ENCODE data around the gene IQGAP2. TPM values are rescaled to one million over a fixed set of nuclear protein-coding genes. Genes with fewer than 3 reads are reported as not detected.

The IQGAP2 gene
- polyA plus RNA-seq, 3 donors, result 57.9 to 69.7 (median 68.2) TPM

DNA sequence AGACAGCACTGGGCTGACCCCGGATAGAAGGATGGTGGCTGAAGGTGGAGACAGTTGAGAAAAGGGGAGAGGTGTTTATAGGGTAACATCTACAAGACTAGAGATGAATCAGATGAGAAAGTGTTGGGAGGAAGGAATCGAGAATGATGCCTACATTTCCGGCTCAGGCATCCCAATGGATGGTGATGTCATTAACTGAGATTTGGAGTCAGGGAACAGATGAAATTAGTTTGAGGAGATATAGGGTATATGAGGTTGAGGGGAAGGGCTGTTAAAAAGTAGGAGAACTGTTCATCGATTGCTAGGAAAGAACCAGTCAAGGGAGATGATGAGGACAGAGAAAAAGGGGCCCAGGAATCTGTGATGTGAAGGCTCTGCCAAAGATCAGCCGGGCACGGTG is 24.7 kb upstream of the IQGAP2 start:
- DNase-seq (ENCODE audit: extremely low read depth in 1 of 11, low read depth in 9 of 11, low spot score in 4 of 11), result no peak

- no peak for DNase-seq (ENCODE audit: extremely low read depth in 1 of 11, low read depth in 9 of 11, low spot score in 4 of 11)
Observed at GRCh38 chr5:76379316-76379715, 23.8 kb upstream of the IQGAP2 start.

- DNase-seq (ENCODE audit: extremely low read depth in 1 of 11, low read depth in 9 of 11, low spot score in 4 of 11), result no peak
Observed at GRCh38 chr5:76379855-76380254, 23.2 kb upstream of the IQGAP2 start.

GRCh38 chr5:76380346-76381066 is 22.6 kb upstream of the IQGAP2 start:
- no peak for DNase-seq (ENCODE audit: extremely low read depth in 1 of 11, low read depth in 9 of 11, low spot score in 4 of 11)

DNA sequence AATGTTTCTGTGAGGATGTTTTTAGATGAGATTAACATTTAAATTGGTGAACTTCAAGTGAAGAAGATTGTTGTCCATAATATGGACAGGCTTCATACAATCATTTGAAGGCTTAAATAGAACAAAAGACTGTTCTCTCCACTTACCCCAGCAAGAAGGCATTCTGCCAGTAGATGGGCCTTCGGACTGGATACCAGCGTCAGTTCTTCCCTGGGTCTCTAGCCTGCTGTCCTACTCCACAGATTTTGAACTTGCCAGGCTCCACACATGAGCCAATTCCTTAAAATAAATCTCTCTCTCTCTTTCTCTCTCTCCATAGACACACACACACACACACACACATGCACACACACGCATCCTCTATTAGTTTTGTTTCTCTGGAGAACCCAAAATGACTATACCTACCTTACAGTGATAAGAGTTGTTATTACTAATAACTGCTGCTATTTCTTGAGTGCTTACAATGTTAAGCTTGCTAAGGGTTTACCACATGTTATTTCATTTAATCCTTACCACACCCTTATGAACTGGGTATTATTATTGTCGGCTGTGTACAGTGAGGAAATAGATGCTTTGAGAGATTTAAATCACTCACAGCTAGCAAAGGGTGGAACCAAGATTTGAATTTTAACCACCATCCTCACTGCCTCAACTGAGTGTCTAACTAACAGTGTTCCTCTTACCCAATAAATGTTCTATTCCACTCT is 19.8 kb upstream of the IQGAP2 start:
- DNase-seq (ENCODE audit: extremely low read depth in 1 of 11, low read depth in 9 of 11, low spot score in 4 of 11), result no peak

DNA sequence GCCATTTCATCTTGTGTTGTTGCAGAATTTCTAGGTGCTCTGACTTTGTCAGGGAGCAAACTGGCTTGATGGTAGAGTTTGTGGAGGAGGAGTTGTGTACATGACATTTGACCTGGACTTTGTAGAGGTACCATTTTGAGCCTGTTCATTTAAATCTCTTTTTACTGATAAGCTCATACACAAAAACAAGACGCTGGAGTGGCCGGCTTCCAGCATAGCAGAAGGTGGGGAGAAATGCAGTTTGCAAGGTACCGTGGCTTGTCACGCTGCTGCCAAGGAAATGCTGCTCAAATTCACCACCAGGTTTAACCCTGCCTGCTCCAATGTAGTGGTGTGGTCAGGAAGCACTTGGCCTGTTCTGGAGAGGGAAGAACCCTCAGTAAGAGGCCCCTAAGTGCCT is 18.9 kb upstream of the IQGAP2 start:
- DNase-seq (ENCODE audit: extremely low read depth in 1 of 11, low read depth in 9 of 11, low spot score in 4 of 11), result no peak

GRCh38 chr5:76384705-76385104 is 18.4 kb upstream of the IQGAP2 start:
- no peak for DNase-seq (ENCODE audit: extremely low read depth in 1 of 11, low read depth in 9 of 11, low spot score in 4 of 11)

GRCh38 chr5:76385540-76385939 is 17.5 kb upstream of the IQGAP2 start:
- no peak for DNase-seq (ENCODE audit: extremely low read depth in 1 of 11, low read depth in 9 of 11, low spot score in 4 of 11)

DNA sequence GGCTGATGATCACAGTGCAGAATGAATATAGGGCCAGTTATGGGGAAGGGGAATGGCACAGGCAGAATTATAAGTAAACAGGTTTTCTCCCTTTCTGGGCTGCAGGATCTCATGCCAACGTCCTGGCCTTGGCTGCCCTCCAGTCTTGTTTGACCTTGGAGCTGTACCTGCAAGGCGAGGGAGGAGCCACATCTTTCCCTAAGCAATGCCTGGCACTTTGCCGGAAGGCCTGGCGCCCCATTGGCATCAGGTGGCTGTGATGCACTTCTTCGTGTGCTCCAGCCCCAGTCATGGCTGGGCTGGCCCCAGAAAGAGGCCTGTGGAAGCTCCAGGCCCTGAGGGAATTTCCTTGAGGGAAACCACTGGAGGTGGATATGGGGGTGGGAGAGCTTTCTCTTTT is 16.7 kb upstream of the IQGAP2 start:
- no peak for DNase-seq (ENCODE audit: extremely low read depth in 1 of 11, low read depth in 9 of 11, low spot score in 4 of 11)

GRCh38 chr5:76388236-76388635 is 14.8 kb upstream of the IQGAP2 start:
- no peak for DNase-seq (ENCODE audit: extremely low read depth in 1 of 11, low read depth in 9 of 11, low spot score in 4 of 11)

DNA sequence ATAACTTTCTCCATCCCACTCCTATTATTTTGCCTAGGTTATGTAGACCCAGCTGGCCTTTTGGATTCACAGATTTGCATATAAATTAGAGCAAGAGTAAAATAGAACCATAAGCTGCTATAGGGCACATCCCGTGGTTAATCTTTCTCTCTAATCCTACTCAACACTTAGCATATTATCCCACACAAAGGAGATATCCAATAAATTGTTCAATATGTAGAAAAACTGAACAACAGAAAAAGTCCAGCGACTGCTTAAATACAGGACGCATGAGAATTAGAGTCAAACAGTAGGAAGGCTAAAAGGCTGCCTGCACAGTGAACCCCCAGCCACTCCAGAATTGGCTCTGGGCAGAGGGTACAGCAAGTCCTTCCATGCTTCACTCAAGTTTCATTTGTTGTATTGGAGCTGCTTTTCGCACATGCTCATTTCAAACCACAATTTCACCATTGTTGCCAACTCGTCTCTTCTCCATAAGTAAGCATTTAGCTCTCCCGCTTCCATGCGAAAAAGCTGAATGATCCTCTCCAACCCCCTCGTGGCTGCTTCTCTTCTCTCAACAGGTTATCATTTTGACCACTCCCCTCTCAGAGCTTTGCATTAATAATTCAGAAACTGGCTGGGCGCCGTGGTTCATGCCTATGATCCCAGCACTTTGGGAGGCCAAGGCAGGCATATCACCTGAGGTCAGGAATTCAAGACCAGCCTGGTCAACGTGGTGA is 14.1 kb upstream of the IQGAP2 start:
- no peak for DNase-seq (ENCODE audit: extremely low read depth in 1 of 11, low read depth in 9 of 11, low spot score in 4 of 11)

DNA sequence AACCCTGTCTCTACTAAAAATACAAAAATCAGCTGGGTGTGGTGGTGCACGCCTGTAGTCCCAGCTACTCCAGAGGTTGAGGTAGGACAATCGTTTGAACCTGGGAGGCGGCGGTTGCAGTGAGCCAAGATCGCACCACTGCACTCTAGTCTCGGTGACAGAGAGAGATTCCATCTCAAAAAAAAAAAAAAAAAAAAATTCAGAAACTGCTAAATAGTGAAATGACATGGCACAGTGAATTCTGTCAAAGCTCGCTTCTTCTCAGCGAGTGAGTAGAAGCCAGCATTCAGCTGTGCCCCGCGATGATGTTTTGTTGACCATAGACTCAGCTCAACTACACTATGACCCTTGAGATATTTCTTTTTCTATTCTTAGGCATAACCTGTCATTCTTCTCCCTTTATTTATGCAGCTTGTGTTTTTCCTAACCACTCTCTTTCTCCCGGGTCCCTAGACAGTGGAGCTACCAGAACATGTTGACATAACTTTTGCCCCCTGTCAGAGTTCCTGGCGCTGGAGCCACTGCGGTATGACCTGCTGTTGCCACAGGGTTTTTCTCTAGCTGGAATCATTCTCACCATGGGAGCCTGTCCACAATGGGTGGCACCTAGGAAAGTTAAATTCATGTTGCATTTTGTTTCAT is 13.5 kb upstream of the IQGAP2 start:
- DNase-seq (ENCODE audit: extremely low read depth in 1 of 11, low read depth in 9 of 11, low spot score in 4 of 11), result no peak

- DNase-seq (ENCODE audit: extremely low read depth in 1 of 11, low read depth in 9 of 11, low spot score in 4 of 11), result no peak
Observed at GRCh38 chr5:76391014-76391413, 12.1 kb upstream of the IQGAP2 start.

- no peak for DNase-seq (ENCODE audit: extremely low read depth in 1 of 11, low read depth in 9 of 11, low spot score in 4 of 11)
Observed at GRCh38 chr5:76393035-76393680, 9.9 kb upstream of the IQGAP2 start.

GRCh38 chr5:76397200-76397599 is 5.9 kb upstream of the IQGAP2 start:
- no peak for DNase-seq (ENCODE audit: extremely low read depth in 1 of 11, low read depth in 9 of 11, low spot score in 4 of 11)

- DNase-seq (ENCODE audit: extremely low read depth in 1 of 11, low read depth in 9 of 11, low spot score in 4 of 11), result no peak
Observed at GRCh38 chr5:76399268-76399667, 3.8 kb upstream of the IQGAP2 start.

DNA sequence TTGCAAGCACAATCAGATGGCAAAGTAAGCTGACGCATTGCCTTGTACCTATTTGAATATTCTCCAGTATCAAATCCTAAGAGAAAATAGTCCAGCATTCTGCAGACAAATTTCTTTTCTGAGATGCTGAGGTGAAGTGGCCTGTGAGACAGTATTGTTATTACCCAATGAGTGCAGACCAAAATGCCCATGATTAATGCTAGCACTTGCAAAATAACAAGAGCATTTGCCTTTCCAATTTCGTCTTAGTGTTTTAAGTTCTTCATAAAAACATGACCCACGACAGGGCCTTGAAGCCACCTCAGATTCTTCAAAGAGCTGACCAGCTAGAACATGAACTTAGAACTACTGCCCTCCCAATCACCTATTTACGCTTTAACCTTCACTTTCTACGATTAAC is 2.6 kb upstream of the IQGAP2 start:
- DNase-seq (ENCODE audit: extremely low read depth in 1 of 11, low read depth in 9 of 11, low spot score in 4 of 11), result no peak

GRCh38 chr5:76401801-76402250 is 1.3 kb upstream of the IQGAP2 start:
- DNase-seq (ENCODE audit: extremely low read depth in 1 of 11, low read depth in 9 of 11, low spot score in 4 of 11), result no peak

GRCh38 chr5:76402251-76402885 is 717 bp upstream of the IQGAP2 start:
- DNase-seq (ENCODE audit: extremely low read depth in 1 of 11, low read depth in 9 of 11, low spot score in 4 of 11), result peak in 5 of 11 donors; percentile 34 to 72 (median 51)
